IMR-90 (cell line): ENCODE measurements around the gene PDE6B. TPM values are rescaled to one million over a fixed set of nuclear protein-coding genes. Genes with fewer than 3 reads are reported as not detected.

ENCODE experiments used
- ATAC-seq: fragments of 200-7000 bp; cut with Tn5 transposase; 2 replicates; pipeline ENCODE4 v1.9.1; 2020; ENCODE audit warnings: low read depth, mild to moderate bottlenecking, moderate library complexity
- BruUV-seq: library from RNA; stranded (reverse); fragments of 400-500 nt; replicated peaks from 2 replicates; lab custom pipeline; 2021; lab: Mats Ljungman, UMichigan
- CTCF ChIA-PET: fragments of 300-600 bp; formaldehyde crosslinking; extraction: SDS; loops from one replicate; lab custom pipeline; 2021; ENCODE audit warnings: antibody characterized with exemption; lab: Yijun Ruan, JAX
- POLR2A ChIA-PET: fragments of 300-600 bp; sonication (Branson Sonifier 250); formaldehyde crosslinking; loops from one replicate; lab custom pipeline; 2022; ENCODE audit warnings: antibody characterized with exemption; ENCODE audit not compliant: unreplicated experiment; lab: Charles Lee
- DNase-seq: peaks from one replicate; pipeline ENCODE4 v3.0.0; 2013
- H2AFZ ChIP-seq: replicated peaks from 2 replicates; pipeline ENCODE3; 2013; ENCODE audit warnings: low read length, mild to moderate bottlenecking; ENCODE audit not compliant: poor library complexity
- H2AK5ac ChIP-seq: 2 replicates; pipeline ENCODE4 v1.6.1; 2013; ENCODE audit warnings: low read depth, low read length, inconsistent platforms
- H2AK9ac ChIP-seq: replicated peaks from 2 replicates; pipeline ENCODE3; 2013; ENCODE audit warnings: mild to moderate bottlenecking, low read depth, low read length, moderate library complexity; ENCODE audit not compliant: poor library complexity
- H2BK120ac ChIP-seq: 2 replicates; pipeline ENCODE4 v1.6.1; 2013; ENCODE audit warnings: low read depth, low read length, inconsistent platforms
- H2BK15ac ChIP-seq: 3 replicates; pipeline ENCODE4 v1.6.1; 2013; ENCODE audit warnings: low read depth, low read length, inconsistent platforms
- H2BK20ac ChIP-seq: 2 replicates; pipeline ENCODE4 v1.6.1; 2013; ENCODE audit warnings: low read depth, mild to moderate bottlenecking, inconsistent platforms, low read length, moderate library complexity
- H2BK5ac ChIP-seq: 2 replicates; pipeline ENCODE4 v1.6.1; 2013; ENCODE audit warnings: mild to moderate bottlenecking, low read depth, low read length, inconsistent platforms; ENCODE audit not compliant: poor library complexity, severe bottlenecking
- H3K14ac ChIP-seq: replicated peaks from 2 replicates; pipeline ENCODE4 v1.6.1; 2013; ENCODE audit warnings: low read depth, low read length, inconsistent platforms
- H3K18ac ChIP-seq: 2 replicates; pipeline ENCODE4 v1.6.1; 2013; ENCODE audit warnings: low read depth, low read length, control low read depth
- H3K23ac ChIP-seq: 2 replicates; pipeline ENCODE4 v1.6.1; 2013; ENCODE audit warnings: low read depth, low read length, inconsistent platforms
- H3K27ac ChIP-seq: 2 replicates; pipeline ENCODE4 v1.5.1; 2013; ENCODE audit warnings: mild to moderate bottlenecking, control low read depth, low read length; ENCODE audit not compliant: insufficient read depth
- H3K27me3 ChIP-seq: 2 replicates; pipeline ENCODE4 v1.6.1; 2013; ENCODE audit warnings: low read length; ENCODE audit not compliant: control insufficient read depth, insufficient read depth
- H3K36me3 ChIP-seq: 2 replicates; pipeline ENCODE4 v1.6.1; 2013; ENCODE audit warnings: low read length, mixed read lengths; ENCODE audit not compliant: control insufficient read depth, insufficient read depth
- H3K4ac ChIP-seq: 2 replicates; pipeline ENCODE4 v1.6.1; 2013; ENCODE audit warnings: low read depth, low read length, inconsistent platforms
- H3K4me1 ChIP-seq: 2 replicates; pipeline ENCODE4 v1.6.1; 2013; ENCODE audit warnings: low read length, mixed read lengths; ENCODE audit not compliant: control insufficient read depth, insufficient read depth
- H3K4me2 ChIP-seq: 2 replicates; pipeline ENCODE4 v1.6.1; 2013; ENCODE audit warnings: low read depth, mild to moderate bottlenecking, control low read depth, low read length, moderate library complexity
- H3K4me3 ChIP-seq: 2 replicates; pipeline ENCODE4 v1.5.1; 2013; ENCODE audit warnings: low read depth, mild to moderate bottlenecking, control low read depth, low read length, moderate library complexity; ENCODE audit not compliant: insufficient read depth
- H3K56ac ChIP-seq: 2 replicates; pipeline ENCODE4 v1.6.1; 2013; ENCODE audit warnings: low read length, inconsistent platforms; ENCODE audit not compliant: insufficient read depth; ENCODE audit errors: extremely low read depth
- H3K79me1 ChIP-seq, 2 experiments: 2 replicates each; pipeline ENCODE4 v1.6.1; 2013; ENCODE audit warnings: low read length in 2 of 2, inconsistent platforms in 1 of 2, low read depth in 1 of 2
- H3K9ac ChIP-seq: 2 replicates; pipeline ENCODE4 v1.6.1; 2013; ENCODE audit warnings: low read depth, low read length, control low read depth
- H3K9me1 ChIP-seq: 2 replicates; pipeline ENCODE4 v1.6.1; 2013; ENCODE audit warnings: low read length, inconsistent platforms; ENCODE audit not compliant: insufficient read depth
- H3K9me3 ChIP-seq: 2 replicates; pipeline ENCODE4 v1.6.1; 2013; ENCODE audit warnings: low read length; ENCODE audit not compliant: control insufficient read depth, insufficient read depth
- H4K20me1 ChIP-seq: 2 replicates; pipeline ENCODE4 v1.6.1; 2013; ENCODE audit warnings: low read length, inconsistent platforms; ENCODE audit not compliant: insufficient read depth
- H4K5ac ChIP-seq: 2 replicates; pipeline ENCODE4 v1.6.1; 2013; ENCODE audit warnings: mild to moderate bottlenecking, low read depth, low read length, control low read depth
- H4K8ac ChIP-seq, 2 experiments: 2 replicates each; pipeline ENCODE4 v1.6.1; 2013; ENCODE audit warnings: low read depth in 2 of 2, low read length in 2 of 2, control low read depth in 1 of 2, inconsistent platforms in 1 of 2
- H4K91ac ChIP-seq: 2 replicates; pipeline ENCODE4 v1.6.1; 2013; ENCODE audit warnings: low read depth, low read length, inconsistent platforms; ENCODE audit not compliant: insufficient read depth
- BHLHE40 ChIP-seq: fragments of 150-350 bp; IDR thresholded peaks from 2 replicates; pipeline ENCODE4 v1.6.1; 2016; ENCODE audit warnings: mild to moderate bottlenecking, low read depth, low read length
- CEBPB ChIP-seq: IDR thresholded peaks from 2 replicates; pipeline ENCODE4 v1.6.1; 2012; ENCODE audit warnings: low read depth, low read length, improper control_type of control experiment
- CHD1 ChIP-seq: IDR thresholded peaks from 2 replicates; pipeline ENCODE4 v1.6.1; 2012; ENCODE audit warnings: low read depth, low read length, improper control_type of control experiment
- FOS ChIP-seq: fragments of 150-350 bp; IDR thresholded peaks from 2 replicates; pipeline ENCODE4 v1.6.1; 2016; ENCODE audit warnings: low read depth, low read length
- MAFK ChIP-seq: IDR thresholded peaks from 2 replicates; pipeline ENCODE4 v1.6.1; 2012; ENCODE audit warnings: low read depth, low read length, improper control_type of control experiment
- MAZ ChIP-seq: IDR thresholded peaks from 2 replicates; pipeline ENCODE4 v1.6.1; 2012; ENCODE audit warnings: low read depth, mild to moderate bottlenecking, low read length, improper control_type of control experiment, moderate library complexity, borderline replicate concordance
- MXI1 ChIP-seq: IDR thresholded peaks from 2 replicates; pipeline ENCODE4 v1.6.1; 2012; ENCODE audit warnings: low read depth, mild to moderate bottlenecking, low read length, moderate library complexity, borderline replicate concordance
- NFE2L2 ChIP-seq: fragments of 150-350 bp; IDR thresholded peaks from 2 replicates; pipeline ENCODE4 v1.6.1; 2016; ENCODE audit warnings: low read depth, mild to moderate bottlenecking, low read length
- POLR2A ChIP-seq: IDR thresholded peaks from 2 replicates; pipeline ENCODE4 v1.6.1; 2012; ENCODE audit warnings: mild to moderate bottlenecking, low read depth, low read length
- RAD21 ChIP-seq: IDR thresholded peaks from 2 replicates; pipeline ENCODE4 v1.6.1; 2012; ENCODE audit warnings: low read length, improper control_type of control experiment
- RCOR1 ChIP-seq: IDR thresholded peaks from 2 replicates; pipeline ENCODE4 v1.6.1; 2012; ENCODE audit warnings: mild to moderate bottlenecking, low read length, improper control_type of control experiment; ENCODE audit not compliant: insufficient replicate concordance
- RFX5 ChIP-seq: IDR thresholded peaks from 2 replicates; pipeline ENCODE4 v1.8.0; 2012; ENCODE audit warnings: low read depth, mild to moderate bottlenecking, low read length, moderate library complexity
- SMC3 ChIP-seq: fragments of 150-350 bp; IDR thresholded peaks from 2 replicates; pipeline ENCODE4 v1.6.1; 2016; ENCODE audit warnings: low read depth, mild to moderate bottlenecking, antibody characterized with exemption, low read length, moderate library complexity
- WGBS, 2 experiments: methylation state at CpG; one replicate each; pipeline versions ENCODE4 v1.1.5 to v1.1.7; 2013; ENCODE audit warnings: missing lambda C conversion rate in 2 of 2; ENCODE audit not compliant: insufficient read length in 1 of 2; ENCODE audit errors: extremely low coverage in 2 of 2; 5-methylcytosine and 5-hydroxymethylcytosine counted together
- dilution Hi-C: fragments of 300-500 bp; cut with HindIII; formaldehyde crosslinking; loops from one replicate; pipeline ENCODE4 v1.14.3; 2018; ENCODE audit warnings: low sequenced_read_pairs; ENCODE audit not compliant: unreplicated experiment
- in situ Hi-C: fragments of 300-500 bp; cut with MboI; formaldehyde crosslinking; loops from 3 replicates; pipeline ENCODE4 v1.14.3; 2019; ENCODE audit warnings: low sequenced_read_pairs, inconsistent platforms, mixed read lengths
- intact Hi-C: fragments of 100-400 bp; cut with micrococcal nuclease; formaldehyde crosslinking; loops from 2 replicates; pipeline ENCODE4 v1.10.0; 2022
- polyA plus RNA-seq, 3 experiments: library from polyadenylated mRNA; depleted of rRNA; stranded (reverse); fragments of >200 nt; gene quantifications; 2 replicates each; pipeline ENCODE4 v1.2.3, GENCODE V29; 2012; ENCODE audit warnings: low replicate concordance in 1 of 3
- total RNA-seq: library from RNA; depleted of rRNA; stranded (reverse); fragments of >200 nt; gene quantifications from 2 replicates; pipeline ENCODE4 v1.2.3, GENCODE V29; 2012
- TF ChIP-seq, protein P1 (sequence below): conservative IDR thresholded peaks from 2 replicates; pipeline ENCODE4 v1.5.1; 2012; ENCODE audit warnings: mild to moderate bottlenecking, low read depth, low read length, improper control_type of control experiment
- TF ChIP-seq, protein P2 (sequence below): fragments of 150-350 bp; IDR thresholded peaks from 2 replicates; pipeline ENCODE4 v1.6.1; 2017; ENCODE audit warnings: mild to moderate bottlenecking, antibody characterized with exemption, low read length, low read depth
- TF ChIP-seq, protein P3 (sequence below): fragments of 150-350 bp; IDR thresholded peaks from 2 replicates; pipeline ENCODE4 v1.6.1; 2016; ENCODE audit warnings: low read depth, mild to moderate bottlenecking, low read length, moderate library complexity, borderline replicate concordance

PDE6B gene
- total and polyA plus RNA-seq, 2 of the 4 experiments (the other 2 are of a cell fraction) = under 0.01 TPM; not detected in 1

DNA sequence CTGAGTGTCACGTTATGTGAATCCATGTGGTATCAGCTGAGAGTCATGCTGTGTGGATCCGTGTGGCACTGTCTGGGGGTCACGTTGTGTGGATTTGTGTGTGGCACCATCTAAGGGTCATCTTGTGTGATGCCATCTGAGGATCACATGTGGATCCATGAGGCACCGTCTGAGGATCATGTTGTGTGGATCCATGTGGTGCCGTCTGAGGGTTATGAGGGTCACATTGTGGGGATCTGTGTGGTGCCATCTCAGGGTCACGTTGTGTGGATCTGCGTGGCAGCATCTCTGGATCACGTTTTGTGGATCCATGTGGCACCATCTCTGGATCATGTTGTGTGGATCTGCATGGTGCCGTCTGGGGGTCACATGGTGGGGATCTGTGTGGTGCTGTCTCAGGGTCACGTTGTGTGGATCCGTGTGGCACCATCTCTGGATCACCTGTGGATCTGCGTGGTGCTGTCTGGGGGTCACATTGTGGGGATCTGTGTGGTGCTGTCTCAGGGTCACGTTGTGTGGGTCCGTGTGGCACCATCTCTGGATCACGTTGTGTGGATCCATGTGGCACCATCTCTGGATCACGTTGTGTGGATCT, 6.9 kb downstream of the PDE6B start:
- in situ Hi-C loops = no loop called here
- no peaks in the 10 kb centered on the region for H3K79me1 ChIP-seq
- 76% methylated on average over 7 of the region's 16 CpGs; no CpG with 5 or more reads in 1 of the 2 experiments for WGBS, 2 experiments

More for the DNA sequence above, 6.9 kb downstream of the PDE6B start:
- H2BK15ac ChIP-seq = no peak overlapping the region
- H3K4ac ChIP-seq = no peak overlapping the region
- H3K23ac ChIP-seq = no peak overlapping the region
- H2AFZ ChIP-seq = no peak overlapping the region
- no TSS peak for BruUV-seq
- peaks cover 26% of the 10 kb centered on the region for H3K9me3 ChIP-seq
- H3K27ac ChIP-seq = no peak overlapping the region
- H3K9ac ChIP-seq = no peak overlapping the region
- ChIA-PET CTCF (no interaction called here), POLR2A (no interaction called here)
- dilution Hi-C loops (no loop called here), intact Hi-C loops (no loop called here)
- no peaks in the 10 kb centered on the region for H3K4me1 ChIP-seq
- H3K27me3 ChIP-seq = no peaks in the 10 kb centered on the region
- no peak overlapping the region for H3K4me2 ChIP-seq
- no peak overlapping the region for H2BK20ac ChIP-seq
- H2BK5ac ChIP-seq = no peak overlapping the region
- no peak overlapping the region for H2BK120ac ChIP-seq
- TF ChIP-seq NFE2L2 (no peak), FOS (no peak), MAFK (no peak), RCOR1 (no peak), CEBPB (no peak), BHLHE40 (no peak), MXI1 (no peak), POLR2A (no peak), SMC3 (no peak), MAZ (no peak), RAD21 (no peak), RFX5 (no peak), CHD1 (no peak)
- TF ChIP-seq, protein P1, sequence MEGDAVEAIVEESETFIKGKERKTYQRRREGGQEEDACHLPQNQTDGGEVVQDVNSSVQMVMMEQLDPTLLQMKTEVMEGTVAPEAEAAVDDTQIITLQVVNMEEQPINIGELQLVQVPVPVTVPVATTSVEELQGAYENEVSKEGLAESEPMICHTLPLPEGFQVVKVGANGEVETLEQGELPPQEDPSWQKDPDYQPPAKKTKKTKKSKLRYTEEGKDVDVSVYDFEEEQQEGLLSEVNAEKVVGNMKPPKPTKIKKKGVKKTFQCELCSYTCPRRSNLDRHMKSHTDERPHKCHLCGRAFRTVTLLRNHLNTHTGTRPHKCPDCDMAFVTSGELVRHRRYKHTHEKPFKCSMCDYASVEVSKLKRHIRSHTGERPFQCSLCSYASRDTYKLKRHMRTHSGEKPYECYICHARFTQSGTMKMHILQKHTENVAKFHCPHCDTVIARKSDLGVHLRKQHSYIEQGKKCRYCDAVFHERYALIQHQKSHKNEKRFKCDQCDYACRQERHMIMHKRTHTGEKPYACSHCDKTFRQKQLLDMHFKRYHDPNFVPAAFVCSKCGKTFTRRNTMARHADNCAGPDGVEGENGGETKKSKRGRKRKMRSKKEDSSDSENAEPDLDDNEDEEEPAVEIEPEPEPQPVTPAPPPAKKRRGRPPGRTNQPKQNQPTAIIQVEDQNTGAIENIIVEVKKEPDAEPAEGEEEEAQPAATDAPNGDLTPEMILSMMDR = no peak
- TF ChIP-seq, protein P2, sequence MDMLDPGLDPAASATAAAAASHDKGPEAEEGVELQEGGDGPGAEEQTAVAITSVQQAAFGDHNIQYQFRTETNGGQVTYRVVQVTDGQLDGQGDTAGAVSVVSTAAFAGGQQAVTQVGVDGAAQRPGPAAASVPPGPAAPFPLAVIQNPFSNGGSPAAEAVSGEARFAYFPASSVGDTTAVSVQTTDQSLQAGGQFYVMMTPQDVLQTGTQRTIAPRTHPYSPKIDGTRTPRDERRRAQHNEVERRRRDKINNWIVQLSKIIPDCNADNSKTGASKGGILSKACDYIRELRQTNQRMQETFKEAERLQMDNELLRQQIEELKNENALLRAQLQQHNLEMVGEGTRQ = no peak
- TF ChIP-seq, protein P3, sequence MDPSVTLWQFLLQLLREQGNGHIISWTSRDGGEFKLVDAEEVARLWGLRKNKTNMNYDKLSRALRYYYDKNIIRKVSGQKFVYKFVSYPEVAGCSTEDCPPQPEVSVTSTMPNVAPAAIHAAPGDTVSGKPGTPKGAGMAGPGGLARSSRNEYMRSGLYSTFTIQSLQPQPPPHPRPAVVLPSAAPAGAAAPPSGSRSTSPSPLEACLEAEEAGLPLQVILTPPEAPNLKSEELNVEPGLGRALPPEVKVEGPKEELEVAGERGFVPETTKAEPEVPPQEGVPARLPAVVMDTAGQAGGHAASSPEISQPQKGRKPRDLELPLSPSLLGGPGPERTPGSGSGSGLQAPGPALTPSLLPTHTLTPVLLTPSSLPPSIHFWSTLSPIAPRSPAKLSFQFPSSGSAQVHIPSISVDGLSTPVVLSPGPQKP = no peak
- no peak overlapping the region for H2AK5ac ChIP-seq
- H4K5ac ChIP-seq = no peak overlapping the region
- no peak overlapping the region for H3K4me3 ChIP-seq
- H4K91ac ChIP-seq = no peak overlapping the region
- no peak overlapping the region for H4K8ac ChIP-seq
- DNase-seq (no peak), ATAC-seq (no peak)
- H2AK9ac ChIP-seq = no peak overlapping the region
- no peaks in the 10 kb centered on the region for H4K20me1 ChIP-seq
- H3K14ac ChIP-seq = no peak overlapping the region
- no peak overlapping the region for H3K18ac ChIP-seq
- H3K56ac ChIP-seq = no peak overlapping the region
- no peaks in the 10 kb centered on the region for H3K36me3 ChIP-seq
- H3K9me1 ChIP-seq = no peaks in the 10 kb centered on the region
